Peyer's patch (tissue), 4 donors: ENCODE data around the gene TP53AIP1. TPM values are rescaled to one million over a fixed set of nuclear protein-coding genes. Genes with fewer than 3 reads are reported as not detected.

Experiments
- DNase-seq, 3 donors: peaks; one replicate each; pipeline ENCODE4 v3.0.0-alpha.2; 2017 to 2019
- H3K27ac ChIP-seq, 4 donors: fragments of 200-600 bp; sonication (generic); one replicate each; pipeline ENCODE4 v1.5.1; 2016 to 2019
- H3K27me3 ChIP-seq, 2 donors: fragments of 200-600 bp; sonication (generic); one replicate each; pipeline ENCODE4 v1.5.1; 2019
- H3K36me3 ChIP-seq, 3 donors: fragments of 200-600 bp; sonication (generic); one replicate each; pipeline ENCODE4 v1.5.1; 2016 to 2019
- H3K4me1 ChIP-seq, 4 donors: fragments of 200-600 bp; sonication (generic); one replicate each; pipeline ENCODE4 v1.5.1; 2016 to 2019
- H3K4me3 ChIP-seq, 4 donors: fragments of 200-600 bp; sonication (generic); 1 replicate in 3 of 4; 2 replicates in 1 of 4; pipeline ENCODE4 v1.5.1; 2016 to 2019; ENCODE audit warnings: mild to moderate bottlenecking in 1 of 4
- H3K9me3 ChIP-seq, 4 donors: fragments of 200-600 bp; sonication (generic); one replicate each; pipeline ENCODE4 v1.5.1; 2016 to 2019; ENCODE audit warnings: mild to moderate bottlenecking in 1 of 4
- CTCF ChIP-seq, 6 experiments: fragments of 450-650 bp in 4 of 6; fragments of 200-600 bp in 2 of 6; sonication (generic) in 1 of 6; IDR thresholded peaks; one replicate each; pipeline ENCODE4 v1.5.1; 2017 to 2019; ENCODE audit warnings: antibody characterized with exemption in 6 of 6, mild to moderate bottlenecking in 3 of 6, moderate library complexity in 1 of 6
- POLR2A ChIP-seq, 2 donors: fragments of 450-650 bp; IDR thresholded peaks; one replicate each; pipeline ENCODE4 v1.5.1; 2017; ENCODE audit warnings: antibody characterized with exemption in 2 of 2, mild to moderate bottlenecking in 2 of 2, moderate library complexity in 2 of 2
- total RNA-seq, 4 donors: library from RNA; depleted of rRNA; stranded (reverse); fragments of >200 nt; gene quantifications; one replicate each; pipeline ENCODE4 v1.1.0, GENCODE V29; 2016

TP53AIP1 gene
- total RNA-seq, 4 donors from 2014 or later: 0.35 to 2.0 (median 0.47) TPM; not detected in 1

DNA sequence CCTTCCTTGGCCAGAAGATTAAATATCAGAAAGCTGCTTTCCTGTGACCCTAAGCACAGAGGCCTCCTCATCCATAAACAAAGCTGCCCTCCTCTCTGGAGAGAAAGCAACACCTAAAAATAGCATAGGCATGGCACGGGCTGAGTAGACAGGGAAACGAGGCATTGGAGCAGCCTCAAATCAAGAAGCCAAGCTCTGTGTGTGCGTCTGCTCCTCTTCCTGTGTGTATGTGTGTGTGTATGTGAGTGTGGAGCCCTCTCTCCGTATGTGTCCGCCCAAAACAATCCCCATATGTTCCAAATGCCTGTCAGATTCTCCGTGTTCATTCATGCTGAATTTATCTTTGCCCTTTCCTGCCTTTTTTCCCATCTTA, 27.5 kb downstream of the TP53AIP1 start:
- no peaks in the 10 kb centered on the region for H3K27me3 ChIP-seq
- no peaks in the 10 kb centered on the region for H3K4me1 ChIP-seq
- no peaks in the 10 kb centered on the region for H3K36me3 ChIP-seq
- DNase-seq: no peak
- H3K9me3 ChIP-seq: no peaks in the 10 kb centered on the region
- H3K27ac ChIP-seq: no peak overlapping the region
- H3K4me3 ChIP-seq: no peak overlapping the region
- TF ChIP-seq POLR2A (IDR thresholded peaks at IDR 0.05): no peak
- TF ChIP-seq CTCF (IDR thresholded peaks at IDR 0.05): no peak

- Histone ChIP-seq H3K36me3 (no peaks in the 10 kb centered on the region), H3K27ac (no peak overlapping the region), H3K4me1 (no peaks in the 10 kb centered on the region), H3K9me3 (no peaks in the 10 kb centered on the region), H3K4me3 (no peak overlapping the region), H3K27me3 (no peaks in the 10 kb centered on the region)
- DNase-seq: no peak
- no peak for TF ChIP-seq POLR2A (IDR thresholded peaks at IDR 0.05)
Observed at GRCh38 chr11:128914216-128915148, 28.2 kb downstream of the TP53AIP1 start.

- Histone ChIP-seq H3K27ac (no peak overlapping the region), H3K9me3 (no peaks in the 10 kb centered on the region), H3K27me3 (no peaks in the 10 kb centered on the region), H3K4me1 (peaks cover 0 to 6% (median 0%) of the 10 kb centered on the region in 4 donors), H3K36me3 (no peaks in the 10 kb centered on the region), H3K4me3 (no peak overlapping the region)
- TF ChIP-seq POLR2A (IDR thresholded peaks at IDR 0.05): no peak
- no peak for TF ChIP-seq CTCF (IDR thresholded peaks at IDR 0.05)
- DNase-seq: no peak
Observed at GRCh38 chr11:128913806-128914205, 28.9 kb downstream of the TP53AIP1 start.

DNA sequence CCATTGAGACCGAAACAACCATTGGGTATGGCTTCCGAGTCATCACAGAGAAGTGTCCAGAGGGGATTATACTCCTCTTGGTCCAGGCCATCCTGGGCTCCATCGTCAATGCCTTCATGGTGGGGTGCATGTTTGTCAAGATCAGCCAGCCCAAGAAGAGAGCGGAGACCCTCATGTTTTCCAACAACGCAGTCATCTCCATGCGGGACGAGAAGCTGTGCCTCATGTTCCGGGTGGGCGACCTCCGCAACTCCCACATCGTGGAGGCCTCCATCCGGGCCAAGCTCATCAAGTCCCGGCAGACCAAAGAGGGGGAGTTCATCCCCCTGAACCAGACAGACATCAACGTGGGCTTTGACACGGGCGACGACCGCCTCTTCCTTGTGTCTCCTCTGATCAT, 31.0 kb downstream of the TP53AIP1 start:
- Histone ChIP-seq H3K36me3 (no peaks in the 10 kb centered on the region), H3K9me3 (no peaks in the 10 kb centered on the region), H3K4me3 (no peak overlapping the region), H3K4me1 (peaks cover 0 to 9% (median 0%) of the 10 kb centered on the region in 4 donors), H3K27ac (no peak overlapping the region), H3K27me3 (no peaks in the 10 kb centered on the region)
- TF ChIP-seq CTCF (IDR thresholded peaks at IDR 0.05): no peak
- TF ChIP-seq POLR2A (IDR thresholded peaks at IDR 0.05): no peak
- no peak for DNase-seq

GRCh38 chr11:128911239-128911638, 31.4 kb downstream of the TP53AIP1 start:
- H3K36me3 ChIP-seq: no peaks in the 10 kb centered on the region
- H3K9me3 ChIP-seq: no peaks in the 10 kb centered on the region
- DNase-seq: no peak
- H3K4me1 ChIP-seq: peaks cover 0 to 9% (median 0%) of the 10 kb centered on the region in 4 donors
- no peaks in the 10 kb centered on the region for H3K27me3 ChIP-seq
- TF ChIP-seq CTCF (IDR thresholded peaks at IDR 0.05) (no peak), POLR2A (IDR thresholded peaks at IDR 0.05) (no peak)
- no peak overlapping the region for H3K27ac ChIP-seq
- no peak overlapping the region for H3K4me3 ChIP-seq

- Histone ChIP-seq H3K36me3 (no peaks in the 10 kb centered on the region), H3K9me3 (no peaks in the 10 kb centered on the region), H3K4me1 (peaks cover 0 to 14% (median 0%) of the 10 kb centered on the region in 4 donors), H3K27me3 (no peaks in the 10 kb centered on the region), H3K27ac (no peak overlapping the region), H3K4me3 (no peak overlapping the region)
- DNase-seq: no peak
- no peak for TF ChIP-seq CTCF (IDR thresholded peaks at IDR 0.05)
- TF ChIP-seq POLR2A (IDR thresholded peaks at IDR 0.05): no peak
Observed at GRCh38 chr11:128910576-128910975, 32.1 kb downstream of the TP53AIP1 start.
